Superior temporal gyrus (tissue), 1 donor: ENCODE data around the gene LGALS14.

Source experiments
- DNase-seq: peaks from one replicate; pipeline ENCODE4 v3.0.0-alpha.2; 2016; ENCODE audit errors: extremely low spot score

LGALS14 gene

DNA sequence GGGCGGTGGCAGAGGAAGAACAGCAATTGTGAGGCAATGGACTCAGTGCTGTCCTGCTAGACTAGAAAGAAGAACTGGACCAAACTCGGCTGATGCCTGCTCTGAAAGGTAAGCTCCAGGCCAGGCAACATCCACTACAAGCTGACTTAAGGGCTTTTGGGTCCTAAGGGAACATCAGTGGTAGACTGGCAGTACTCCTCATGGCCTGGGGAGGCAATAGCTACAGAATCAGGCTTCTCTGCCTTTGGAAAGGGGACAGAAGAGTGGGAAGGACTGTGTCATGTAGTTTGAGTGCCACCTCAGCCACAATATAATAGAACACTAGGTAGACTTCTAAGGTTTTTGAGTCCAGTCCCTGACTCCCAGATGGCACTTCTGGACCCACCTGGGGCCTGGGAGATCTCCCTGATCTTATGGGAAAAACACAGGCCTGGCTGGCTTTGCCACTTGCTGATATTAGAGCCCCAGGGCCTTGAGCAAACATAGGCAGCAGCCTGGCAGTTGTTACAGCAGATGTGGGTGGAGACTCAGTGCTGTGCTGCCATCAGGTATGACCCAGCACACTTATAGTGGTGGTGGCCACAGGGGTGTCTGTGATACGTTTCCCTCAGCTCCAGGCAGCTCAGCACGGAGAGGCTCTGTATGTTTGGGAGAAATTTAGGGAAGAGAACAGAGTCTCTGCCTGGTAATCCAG, 42.7 kb downstream of the LGALS14 start:
- DNase-seq = no peak

DNA sequence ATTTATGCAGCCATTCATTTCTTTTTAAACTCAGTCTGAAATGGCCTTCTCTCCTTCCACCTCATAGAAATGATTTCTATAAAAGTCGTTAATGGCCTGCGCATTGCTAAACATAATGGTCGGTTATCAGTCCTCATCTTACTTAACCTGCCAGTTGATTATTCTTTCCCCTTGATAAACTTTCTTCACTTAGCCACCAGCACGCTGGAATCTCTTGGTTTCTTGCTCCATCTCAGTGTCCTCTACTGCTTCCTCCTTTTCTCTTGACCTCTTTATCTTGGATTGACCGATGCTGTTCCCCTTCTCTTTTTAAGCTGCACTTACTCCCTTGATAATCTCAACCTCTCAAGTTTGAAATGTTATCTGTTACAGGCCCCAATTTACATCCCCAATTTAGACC, 45.7 kb downstream of the LGALS14 start:
- DNase-seq = no peak

DNA sequence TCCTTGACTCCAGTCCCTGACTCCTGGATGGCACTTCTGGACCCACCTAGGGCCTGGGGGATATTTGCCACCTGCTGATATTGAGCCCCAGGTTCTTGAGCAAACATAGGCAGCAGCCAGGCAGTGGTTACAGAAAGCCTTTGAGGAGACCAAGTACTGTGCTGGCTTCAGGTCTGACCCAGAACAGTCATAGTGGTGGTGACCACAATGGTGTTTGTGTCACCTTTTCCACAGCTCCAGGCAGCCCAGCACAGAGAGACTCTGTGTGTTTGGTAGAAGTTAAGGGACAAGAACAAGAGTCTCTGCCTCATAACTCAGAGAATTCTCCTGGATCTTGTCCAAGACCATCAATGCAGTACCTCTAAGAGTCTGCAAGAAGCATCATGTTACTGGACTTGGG, 48.1 kb downstream of the LGALS14 start:
- DNase-seq = no peak

DNA sequence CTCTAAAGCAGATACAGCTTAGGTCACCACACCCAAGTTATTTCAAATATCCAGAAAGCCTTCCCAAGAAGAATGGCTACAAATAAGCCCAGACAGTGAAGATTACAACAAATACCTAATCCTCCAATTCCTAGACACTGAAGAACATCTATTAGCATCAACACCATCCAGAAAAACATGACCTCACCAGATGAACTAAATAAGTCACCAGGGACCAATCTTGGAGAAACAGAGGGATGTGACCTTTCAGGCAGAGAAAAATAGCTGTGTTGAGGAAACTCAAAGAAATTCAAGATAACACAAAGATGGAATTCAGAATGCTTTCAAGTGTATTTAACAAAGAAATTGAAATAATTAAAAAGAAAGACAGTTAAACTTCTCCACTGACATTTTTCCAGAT, 48.5 kb downstream of the LGALS14 start:
- no peak for DNase-seq

DNA sequence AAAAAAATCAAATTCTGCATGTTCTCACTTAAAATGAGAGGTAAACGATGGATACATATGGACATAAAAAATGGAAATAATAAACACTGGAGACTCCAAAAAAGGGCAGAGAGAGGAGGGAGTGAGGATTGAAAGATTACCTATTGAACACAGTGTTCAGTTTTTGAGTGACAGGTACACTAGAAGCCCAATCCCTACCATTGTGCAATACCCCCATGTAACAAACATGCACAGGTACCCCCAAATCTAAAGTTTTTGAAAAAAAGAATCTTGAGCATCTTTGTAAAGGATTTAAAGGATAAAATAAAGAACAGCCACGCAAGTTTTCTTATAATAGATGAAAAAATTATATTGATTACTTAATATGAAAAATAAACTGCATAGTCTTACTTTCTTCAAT, 50.3 kb downstream of the LGALS14 start:
- no peak for DNase-seq

DNA sequence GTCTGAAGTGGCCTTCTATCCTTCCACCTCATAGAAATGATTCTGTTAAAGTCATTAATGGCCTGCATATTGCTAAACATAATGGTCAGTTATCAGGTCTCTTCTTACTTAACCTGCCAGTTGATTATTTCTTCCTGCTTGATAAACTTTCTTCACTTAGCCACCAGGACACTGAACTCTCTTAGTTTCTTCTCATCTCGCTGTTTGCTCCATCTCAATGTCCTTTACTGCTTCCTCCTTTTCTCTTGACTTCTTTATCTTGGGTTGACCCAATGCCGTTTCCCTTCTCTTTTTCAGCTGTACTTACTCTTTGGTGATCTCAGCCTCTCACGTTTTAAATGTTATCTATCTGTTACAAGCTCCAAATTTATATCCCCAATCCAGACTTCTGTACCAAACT, 50.7 kb downstream of the LGALS14 start:
- no peak for DNase-seq
